Ascending aorta (tissue), 2 donors: Measurements from ENCODE around the gene NUDT3. TPM values are rescaled to one million over a fixed set of nuclear protein-coding genes. Genes with fewer than 3 reads are reported as not detected.
A peak's percentile ranks its signal among the peaks of the same experiment; 100 is the strongest.

Experiments
- DNase-seq, 2 donors: peaks; one replicate each; pipeline ENCODE4 v3.0.0-alpha.2; 2019; ENCODE audit warnings: low spot score in 2 of 2
- H3K27ac ChIP-seq, 2 donors: fragments of 200-600 bp; sonication (generic); one replicate each; pipeline ENCODE4 v1.5.1; 2016 to 2017; ENCODE audit warnings: mild to moderate bottlenecking in 1 of 2
- H3K27me3 ChIP-seq: fragments of 200-600 bp; sonication (generic); one replicate; pipeline ENCODE4 v1.5.1; 2017
- H3K36me3 ChIP-seq, 2 donors: fragments of 200-600 bp; sonication (generic); one replicate each; pipeline ENCODE4 v1.5.1; 2016
- H3K4me1 ChIP-seq, 2 donors: fragments of 200-600 bp; sonication (generic); one replicate each; pipeline ENCODE4 v1.5.1; 2016 to 2017; ENCODE audit warnings: mild to moderate bottlenecking in 1 of 2
- H3K4me3 ChIP-seq, 2 donors: fragments of 200-600 bp; sonication (generic); one replicate each; pipeline ENCODE4 v1.5.1; 2016 to 2017; ENCODE audit warnings: mild to moderate bottlenecking in 1 of 2
- H3K9me3 ChIP-seq, 2 donors: fragments of 200-600 bp; sonication (generic); one replicate each; pipeline ENCODE4 v1.5.1; 2016
- CTCF ChIP-seq, 3 experiments: fragments of 200-600 bp in 2 of 3; fragments of 450-650 bp in 1 of 3; sonication (generic) in 2 of 3; IDR thresholded peaks; one replicate each; pipeline ENCODE4 v1.5.1; 2016 to 2019; ENCODE audit warnings: antibody characterized with exemption in 3 of 3, mild to moderate bottlenecking in 1 of 3, moderate library complexity in 1 of 3
- intact Hi-C: fragments of 100-400 bp; cut with DNase I; formaldehyde crosslinking; loops from one replicate; pipeline ENCODE4 v1.15.1; 2023
- total RNA-seq: library from RNA; depleted of rRNA; stranded (reverse); fragments of >200 nt; gene quantifications from one replicate; pipeline ENCODE4 v1.1.0, GENCODE V29; 2016

Gene NUDT3
- total RNA-seq, 1 donor from 2014 or later = 18.8 TPM

GRCh38 chr6:34276881-34277762, 115.3 kb downstream of the NUDT3 start:
- Histone ChIP-seq H3K4me3 (no peak overlapping the region), H3K27ac (no peak overlapping the region), H3K27me3 (no peaks in the 10 kb centered on the region), H3K36me3 (peaks cover 0 to 4% of the 10 kb centered on the region in 2 donors), H3K4me1 (no peaks in the 10 kb centered on the region), H3K9me3 (no peaks in the 10 kb centered on the region)
- DNase-seq = peak in 1 of 2 donors; percentile 19
- intact Hi-C loops = no loop called here
- TF ChIP-seq CTCF (IDR thresholded peaks at IDR 0.05) = no peak

GRCh38 chr6:34276191-34276590, 116.3 kb downstream of the NUDT3 start:
- no peak overlapping the region for H3K4me3 ChIP-seq
- no peaks in the 10 kb centered on the region for H3K4me1 ChIP-seq
- no peaks in the 10 kb centered on the region for H3K9me3 ChIP-seq
- peak in 1 of 2 donors; percentile 19 for DNase-seq
- no peak overlapping the region for H3K27ac ChIP-seq
- intact Hi-C loops = no loop called here
- no peaks in the 10 kb centered on the region for H3K27me3 ChIP-seq
- no peak for TF ChIP-seq CTCF (IDR thresholded peaks at IDR 0.05)
- H3K36me3 ChIP-seq = peaks cover 0 to 4% of the 10 kb centered on the region in 2 donors

- Histone ChIP-seq H3K36me3 (peaks cover 0 to 4% of the 10 kb centered on the region in 2 donors), H3K27ac (no peak overlapping the region), H3K9me3 (no peaks in the 10 kb centered on the region), H3K4me3 (no peak overlapping the region), H3K4me1 (no peaks in the 10 kb centered on the region), H3K27me3 (no peaks in the 10 kb centered on the region)
- TF ChIP-seq CTCF (IDR thresholded peaks at IDR 0.05) = no peak
- no peak for DNase-seq
- intact Hi-C loops = no loop called here
Measured at GRCh38 chr6:34275128-34275804, 117.2 kb downstream of the NUDT3 start.

- H3K36me3 ChIP-seq = peaks cover 0 to 4% of the 10 kb centered on the region in 2 donors
- intact Hi-C loops = no loop called here
- DNase-seq = no peak
- H3K4me1 ChIP-seq = no peaks in the 10 kb centered on the region
- no peaks in the 10 kb centered on the region for H3K27me3 ChIP-seq
- no peaks in the 10 kb centered on the region for H3K9me3 ChIP-seq
- no peak overlapping the region for H3K27ac ChIP-seq
- TF ChIP-seq CTCF (IDR thresholded peaks at IDR 0.05) = no peak
- no peak overlapping the region for H3K4me3 ChIP-seq
Measured at GRCh38 chr6:34274129-34274528, 118.3 kb downstream of the NUDT3 start.

GRCh38 chr6:34273242-34273805, 119.1 kb downstream of the NUDT3 start:
- intact Hi-C loops = no loop called here
- no peak overlapping the region for H3K27ac ChIP-seq
- no peaks in the 10 kb centered on the region for H3K4me1 ChIP-seq
- no peaks in the 10 kb centered on the region for H3K36me3 ChIP-seq
- no peak for TF ChIP-seq CTCF (IDR thresholded peaks at IDR 0.05)
- no peaks in the 10 kb centered on the region for H3K9me3 ChIP-seq
- H3K4me3 ChIP-seq = no peak overlapping the region
- no peaks in the 10 kb centered on the region for H3K27me3 ChIP-seq
- DNase-seq = peak; percentile 23 to 67
